HepG2 (cell line): ENCODE measurements around the gene TXNIP. TPM values are rescaled to one million over a fixed set of nuclear protein-coding genes. Genes with fewer than 3 reads are reported as not detected.

Experiments
- AKNA ChIP-seq: sonication (generic); formaldehyde crosslinking; IDR thresholded peaks from 2 replicates; pipeline ENCODE4 v1.4.0; 2020; ENCODE audit warnings: missing genetic modification reagents, borderline replicate concordance
- ARHGAP35 ChIP-seq: sonication (generic); formaldehyde crosslinking; IDR thresholded peaks from 2 replicates; pipeline ENCODE4 v1.9.0; 2022; ENCODE audit warnings: mild to moderate bottlenecking, inconsistent platforms, moderate library complexity, missing genetic modification reagents, borderline replicate concordance
- ARID3A ChIP-seq: IDR thresholded peaks from 2 replicates; pipeline ENCODE4 v1.6.1; 2012; ENCODE audit warnings: low read depth, low read length, improper control_type of control experiment
- FOXK1 ChIP-seq: sonication (generic); formaldehyde crosslinking; IDR thresholded peaks from 2 replicates; pipeline ENCODE4 v1.4.0; 2020; ENCODE audit warnings: low read depth, missing genetic modification reagents, borderline replicate concordance
- PCBP1 ChIP-seq: fragments of 200-400 bp; formaldehyde crosslinking; IDR thresholded peaks from 2 replicates; pipeline ENCODE4 v1.6.1; 2017; ENCODE audit warnings: mild to moderate bottlenecking, low read depth, low read length, borderline replicate concordance
- PTBP1 ChIP-seq: fragments of 200-400 bp; formaldehyde crosslinking; IDR thresholded peaks from 2 replicates; pipeline ENCODE4 v1.6.1; 2018; ENCODE audit warnings: low read length, low read depth; ENCODE audit not compliant: poor library complexity, severe bottlenecking
- SAP130 ChIP-seq: IDR thresholded peaks from 2 replicates; pipeline ENCODE4 v1.6.1; 2016; ENCODE audit warnings: low read depth
- SNRNP70 ChIP-seq: fragments of 200-400 bp; formaldehyde crosslinking; IDR thresholded peaks from 2 replicates; pipeline ENCODE4 v1.6.1; 2017; ENCODE audit warnings: mild to moderate bottlenecking, low read depth, low read length, moderate library complexity
- SOX6 ChIP-seq, 2 experiments: fragments of 450-650 bp in 1 of 2; sonication (generic) in 1 of 2; formaldehyde crosslinking in 1 of 2; IDR thresholded peaks; 2 replicates each; pipeline versions ENCODE4 v1.4.0 to v1.6.1; 2017 to 2020; ENCODE audit warnings: antibody characterized with exemption in 1 of 2, mild to moderate bottlenecking in 1 of 2, missing genetic modification reagents in 1 of 2
- STAG1 ChIP-seq: sonication (generic); formaldehyde crosslinking; IDR thresholded peaks from 2 replicates; pipeline ENCODE4 v1.4.0; 2020; ENCODE audit warnings: missing genetic modification reagents
- ZNF501 ChIP-seq: sonication (generic); formaldehyde crosslinking; IDR thresholded peaks from 2 replicates; pipeline ENCODE4 v1.5.1; 2020; ENCODE audit warnings: mild to moderate bottlenecking, moderate library complexity, missing genetic modification reagents
- ZNF609 ChIP-seq: sonication (generic); formaldehyde crosslinking; IDR thresholded peaks from 2 replicates; pipeline ENCODE4 v1.4.0; 2020; ENCODE audit warnings: mild to moderate bottlenecking, missing genetic modification reagents, borderline replicate concordance
- polyA plus RNA-seq, 8 experiments: library from polyadenylated mRNA; depleted of rRNA in 3 of 8; stranded (reverse) in 7 of 8; unstranded in 1 of 8; fragments of >200 nt; fragmentation: Illumina TruSeq in 4 of 8; extraction: Trizol in 4 of 8; gene quantifications; 2 replicates each; pipeline versions ENCODE4 v1.2.1 to v1.2.3, GENCODE V29; 2011 to 2016; ENCODE audit warnings: low read depth in 4 of 8, missing spikeins in 1 of 8, mixed read lengths in 1 of 8; ENCODE audit not compliant: insufficient read depth in 1 of 8
- total RNA-seq, 5 experiments: library from RNA; depleted of rRNA; stranded (reverse); fragments of >200 nt; fragmentation: Illumina TruSeq; extraction: Trizol; gene quantifications; 2 replicates each; pipeline ENCODE4 v1.2.3, GENCODE V29; 2016; ENCODE audit warnings: low read depth in 1 of 5
- TF ChIP-seq, protein P1 (sequence below): sonication (generic); formaldehyde crosslinking; conservative IDR thresholded peaks from 2 replicates; pipeline ENCODE4 v1.8.1; 2023; ENCODE audit warnings: missing genetic modification reagents

Gene TXNIP
- total and polyA plus RNA-seq, 2 of the 13 experiments (the other 11 are each of a cell fraction or from before 2014, with no cell fraction given) = 24.4 to 237 TPM

DNA sequence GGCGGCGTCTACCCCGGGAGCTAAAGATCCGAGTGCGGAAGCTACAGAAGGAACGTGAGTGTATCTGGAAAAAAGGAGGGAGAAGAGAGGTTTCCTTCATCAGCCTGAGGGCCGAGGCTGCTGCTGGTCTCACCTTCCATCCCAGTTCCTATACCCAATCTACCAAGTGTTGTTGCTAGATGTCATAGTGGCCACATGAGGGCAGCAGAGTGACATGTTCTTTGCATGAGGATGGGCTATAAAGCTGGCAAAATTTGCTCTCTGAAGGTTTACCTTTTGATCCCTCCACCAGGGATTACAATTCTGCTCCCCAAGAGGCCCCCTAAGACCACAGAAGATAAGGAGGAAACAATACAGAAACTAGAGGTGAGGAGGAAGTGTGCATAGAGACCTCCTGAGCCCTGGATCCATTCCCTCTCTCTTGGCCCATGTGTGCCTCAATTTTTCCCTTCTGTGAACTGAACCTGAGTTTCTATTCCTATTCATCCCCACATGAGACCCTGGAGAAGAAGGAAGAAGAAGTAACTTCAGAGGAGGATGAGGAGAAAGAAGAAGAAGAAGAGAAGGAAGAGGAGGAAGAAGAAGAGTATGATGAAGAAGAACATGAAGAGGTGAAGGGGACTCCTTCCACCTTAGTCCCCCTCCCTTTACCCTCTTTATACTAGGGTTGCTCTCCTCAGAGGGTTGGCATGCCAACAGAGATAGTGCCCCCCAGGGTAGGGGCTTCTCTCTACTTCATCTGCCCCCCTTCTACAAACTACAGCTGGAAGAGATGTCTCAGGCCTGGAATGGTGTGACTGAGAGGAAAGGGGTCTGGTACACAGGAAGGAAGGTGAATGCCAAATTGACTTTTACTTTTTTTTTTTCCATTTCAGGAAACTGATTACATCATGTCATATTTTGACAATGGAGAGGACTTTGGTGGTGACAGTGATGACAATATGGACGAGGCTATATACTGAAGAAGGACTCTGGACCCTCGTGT is 18.6 kb downstream of the TXNIP start (continued):
- no peak for TF ChIP-seq ARID3A
- TF ChIP-seq SOX6 (IDR thresholded peaks at IDR 0.05) = no peak
- TF ChIP-seq SOX6 (CRISPR knock-in tag; IDR thresholded peaks at IDR 0.05) = 0 out of 2 replicates have a peak, but pooled peaks have one; percentile 4
- TF ChIP-seq, protein P1, sequence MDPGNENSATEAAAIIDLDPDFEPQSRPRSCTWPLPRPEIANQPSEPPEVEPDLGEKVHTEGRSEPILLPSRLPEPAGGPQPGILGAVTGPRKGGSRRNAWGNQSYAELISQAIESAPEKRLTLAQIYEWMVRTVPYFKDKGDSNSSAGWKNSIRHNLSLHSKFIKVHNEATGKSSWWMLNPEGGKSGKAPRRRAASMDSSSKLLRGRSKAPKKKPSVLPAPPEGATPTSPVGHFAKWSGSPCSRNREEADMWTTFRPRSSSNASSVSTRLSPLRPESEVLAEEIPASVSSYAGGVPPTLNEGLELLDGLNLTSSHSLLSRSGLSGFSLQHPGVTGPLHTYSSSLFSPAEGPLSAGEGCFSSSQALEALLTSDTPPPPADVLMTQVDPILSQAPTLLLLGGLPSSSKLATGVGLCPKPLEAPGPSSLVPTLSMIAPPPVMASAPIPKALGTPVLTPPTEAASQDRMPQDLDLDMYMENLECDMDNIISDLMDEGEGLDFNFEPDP (CRISPR knock-in tag) = no peak
- TF ChIP-seq FOXK1 (CRISPR knock-in tag) = peak; percentile 37; the same call in 1 of the 2 replicates
- no peak; the same call in 1 of the 2 replicates for TF ChIP-seq SAP130 (CRISPR knock-in tag)
- no peak for TF ChIP-seq ZNF501 (CRISPR knock-in tag)
- no peak for TF ChIP-seq SNRNP70
- TF ChIP-seq ARHGAP35 (CRISPR knock-in tag) = no peak
- no peak for TF ChIP-seq ZNF609 (CRISPR knock-in tag)
- TF ChIP-seq PCBP1 = no peak
- no peak for TF ChIP-seq AKNA
- no peak for TF ChIP-seq PTBP1
- TF ChIP-seq STAG1 (CRISPR knock-in tag) = peak; percentile 94
